ENCODE data around the gene EYA4. TPM values are rescaled to one million over a fixed set of nuclear protein-coding genes. Genes with fewer than 3 reads are reported as not detected.

EYA4 gene
- total and polyA plus RNA-seq, 2 donors (not counting 1 experiment from before 2014, with no cell fraction given), result 4.6 to 38.0 TPM

DNA sequence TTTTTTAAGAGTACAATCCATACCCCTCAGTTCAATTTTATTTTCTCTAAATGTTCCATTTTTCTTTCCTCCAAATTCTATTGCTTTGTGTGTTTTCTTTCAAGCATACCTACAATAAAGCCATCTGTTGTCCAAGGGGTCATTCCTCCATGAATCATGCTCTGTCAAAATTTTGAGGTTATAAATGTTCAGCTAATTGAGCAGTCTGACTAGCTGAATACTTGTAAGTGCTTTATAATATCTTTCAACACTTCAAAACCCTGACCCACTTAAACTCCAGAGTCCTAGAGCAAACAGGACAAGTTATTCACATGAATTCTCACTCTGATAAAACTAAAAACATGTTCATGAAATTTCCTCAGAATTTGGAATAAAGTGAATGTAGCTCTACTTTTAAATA, 33.4 kb upstream of the EYA4 start:
- H3K4me2 ChIP-seq (ENCODE audit: extremely low read depth, insufficient read depth, low read length), result no peak overlapping the region
- no peak overlapping the region for H3K27ac ChIP-seq (ENCODE audit: insufficient read depth, low read length)

DNA sequence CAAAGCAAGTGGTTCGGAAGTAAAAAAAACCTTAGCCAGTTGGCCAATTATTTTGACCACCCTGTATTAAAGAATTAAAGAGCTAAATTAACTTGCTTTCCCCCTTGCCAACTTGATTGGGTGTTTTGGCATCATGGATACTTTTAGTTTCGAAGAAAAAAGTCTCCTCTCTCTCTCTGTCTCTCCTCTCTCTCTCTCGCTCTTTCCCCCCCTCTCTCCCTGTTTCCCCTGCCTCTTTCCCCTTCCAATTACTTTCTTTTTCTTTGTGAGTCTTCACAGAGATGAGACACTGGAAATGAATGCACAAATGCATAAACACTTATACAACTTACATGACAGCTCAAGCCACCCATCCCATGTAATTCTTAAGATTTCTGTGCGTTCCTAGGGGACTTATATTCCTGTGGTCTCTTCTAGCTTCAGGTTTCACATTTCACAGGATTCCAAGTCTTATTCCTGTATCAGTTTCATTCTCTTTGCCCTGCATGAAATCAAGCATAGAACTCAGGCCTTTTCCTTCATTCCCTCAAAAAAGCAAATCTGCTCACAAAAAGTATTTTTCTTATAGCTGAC, 32.9 kb upstream of the EYA4 start:
- Histone ChIP-seq H3K4me2 (ENCODE audit: extremely low read depth, insufficient read depth, low read length) (peak overlapping the region; percentile 15), H2AFZ (ENCODE audit: low read length) (peak overlapping the region; percentile 33), H3K9me3 (ENCODE audit: control insufficient read depth, insufficient read depth, low read depth, low read length) (no peaks in the 10 kb centered on the region), H3K4me1 (ENCODE audit: control insufficient read depth, extremely low read depth, insufficient read depth, low read length) (no peaks in the 10 kb centered on the region), H3K79me2 (ENCODE audit: control insufficient read depth, insufficient read depth, low read length) (no peaks in the 10 kb centered on the region), H4K20me1 (ENCODE audit: control insufficient read depth, extremely low read depth, insufficient read depth, low read length) (no peaks in the 10 kb centered on the region), H3K4me3 (replicated peaks in 1 of 4; ENCODE audit: control extremely low read depth in 1 of 4, insufficient read depth in 1 of 4, low read depth in 3 of 4, low read length in 4 of 4) (no peak overlapping the region), H3K36me3 (ENCODE audit: control insufficient read depth, insufficient read depth, low read length) (no peaks in the 10 kb centered on the region), H3K27me3 (ENCODE audit: control insufficient read depth, insufficient read depth, low read length) (no peaks in the 10 kb centered on the region), H3K9ac (ENCODE audit: insufficient read depth, low read length) (no peak overlapping the region), H3K27ac (ENCODE audit: insufficient read depth, low read length) (no peak overlapping the region)
- DNase-seq (ENCODE audit: low read depth in 2 of 2), result peak; percentile 30 to 49
- TF ChIP-seq EZH2 (IDR thresholded peaks at IDR 0.05; ENCODE audit: low read length, missing control alignments), result no peak
- TF ChIP-seq, protein P1, sequence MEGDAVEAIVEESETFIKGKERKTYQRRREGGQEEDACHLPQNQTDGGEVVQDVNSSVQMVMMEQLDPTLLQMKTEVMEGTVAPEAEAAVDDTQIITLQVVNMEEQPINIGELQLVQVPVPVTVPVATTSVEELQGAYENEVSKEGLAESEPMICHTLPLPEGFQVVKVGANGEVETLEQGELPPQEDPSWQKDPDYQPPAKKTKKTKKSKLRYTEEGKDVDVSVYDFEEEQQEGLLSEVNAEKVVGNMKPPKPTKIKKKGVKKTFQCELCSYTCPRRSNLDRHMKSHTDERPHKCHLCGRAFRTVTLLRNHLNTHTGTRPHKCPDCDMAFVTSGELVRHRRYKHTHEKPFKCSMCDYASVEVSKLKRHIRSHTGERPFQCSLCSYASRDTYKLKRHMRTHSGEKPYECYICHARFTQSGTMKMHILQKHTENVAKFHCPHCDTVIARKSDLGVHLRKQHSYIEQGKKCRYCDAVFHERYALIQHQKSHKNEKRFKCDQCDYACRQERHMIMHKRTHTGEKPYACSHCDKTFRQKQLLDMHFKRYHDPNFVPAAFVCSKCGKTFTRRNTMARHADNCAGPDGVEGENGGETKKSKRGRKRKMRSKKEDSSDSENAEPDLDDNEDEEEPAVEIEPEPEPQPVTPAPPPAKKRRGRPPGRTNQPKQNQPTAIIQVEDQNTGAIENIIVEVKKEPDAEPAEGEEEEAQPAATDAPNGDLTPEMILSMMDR (conservative IDR thresholded peaks at IDR 0.05 in 1 of 2, IDR thresholded peaks at IDR 0.05 in 1 of 2; ENCODE audit: low read depth in 1 of 2, low read length in 2 of 2), result no peak

More for the DNA sequence above, 33.4 kb upstream of the EYA4 start:
- no peaks in the 10 kb centered on the region for H3K79me2 ChIP-seq (ENCODE audit: control insufficient read depth, insufficient read depth, low read length)
- H3K4me1 ChIP-seq (ENCODE audit: control insufficient read depth, extremely low read depth, insufficient read depth, low read length), result no peaks in the 10 kb centered on the region
- H3K36me3 ChIP-seq (ENCODE audit: control insufficient read depth, insufficient read depth, low read length), result no peaks in the 10 kb centered on the region
- DNase-seq (ENCODE audit: low read depth in 2 of 2), result no peak
- no peak overlapping the region for H2AFZ ChIP-seq (ENCODE audit: low read length)
- H3K27me3 ChIP-seq (ENCODE audit: control insufficient read depth, insufficient read depth, low read length), result no peaks in the 10 kb centered on the region
- H3K9ac ChIP-seq (ENCODE audit: insufficient read depth, low read length), result no peak overlapping the region
- TF ChIP-seq EZH2 (IDR thresholded peaks at IDR 0.05; ENCODE audit: low read length, missing control alignments), result no peak
- TF ChIP-seq, protein P1 (conservative IDR thresholded peaks at IDR 0.05 in 1 of 2, IDR thresholded peaks at IDR 0.05 in 1 of 2; ENCODE audit: low read depth in 1 of 2, low read length in 2 of 2), result no peak
- H3K4me3 ChIP-seq (replicated peaks in 1 of 4; ENCODE audit: control extremely low read depth in 1 of 4, insufficient read depth in 1 of 4, low read depth in 3 of 4, low read length in 4 of 4), result no peak overlapping the region
- no peaks in the 10 kb centered on the region for H3K9me3 ChIP-seq (ENCODE audit: control insufficient read depth, insufficient read depth, low read depth, low read length)
- no peaks in the 10 kb centered on the region for H4K20me1 ChIP-seq (ENCODE audit: control insufficient read depth, extremely low read depth, insufficient read depth, low read length)

DNA sequence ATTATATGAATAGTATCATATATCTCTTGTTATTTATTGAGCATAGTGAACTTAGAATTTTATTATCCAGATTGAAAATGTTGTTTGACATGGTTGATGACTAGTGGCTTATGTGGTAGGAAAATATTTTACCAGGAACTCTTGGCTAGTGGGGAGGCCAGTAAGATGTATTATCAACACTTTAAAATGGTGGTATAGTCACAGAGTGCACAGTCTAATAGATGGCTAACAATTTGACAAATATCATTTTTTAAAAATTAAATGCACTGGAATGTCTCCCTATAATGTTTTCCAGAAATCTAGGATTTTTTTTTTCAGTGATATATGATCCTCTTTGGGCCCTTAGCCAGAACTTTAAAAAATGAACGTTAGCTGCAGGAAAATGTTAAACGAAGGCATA, 26.9 kb upstream of the EYA4 start:
- H3K4me2 ChIP-seq (ENCODE audit: extremely low read depth, insufficient read depth, low read length), result no peak overlapping the region
- no peaks in the 10 kb centered on the region for H3K36me3 ChIP-seq (ENCODE audit: control insufficient read depth, insufficient read depth, low read length)
- peak in 1 of 2 donors; percentile 28 for DNase-seq (ENCODE audit: low read depth in 2 of 2)
- H2AFZ ChIP-seq (ENCODE audit: low read length), result no peak overlapping the region
- no peaks in the 10 kb centered on the region for H3K27me3 ChIP-seq (ENCODE audit: control insufficient read depth, insufficient read depth, low read length)
- no peak overlapping the region for H3K9ac ChIP-seq (ENCODE audit: insufficient read depth, low read length)
- no peaks in the 10 kb centered on the region for H3K79me2 ChIP-seq (ENCODE audit: control insufficient read depth, insufficient read depth, low read length)
- H3K9me3 ChIP-seq (ENCODE audit: control insufficient read depth, insufficient read depth, low read depth, low read length), result no peaks in the 10 kb centered on the region
- H4K20me1 ChIP-seq (ENCODE audit: control insufficient read depth, extremely low read depth, insufficient read depth, low read length), result no peaks in the 10 kb centered on the region
- TF ChIP-seq EZH2 (IDR thresholded peaks at IDR 0.05; ENCODE audit: low read length, missing control alignments), result no peak
- TF ChIP-seq, protein P1 (conservative IDR thresholded peaks at IDR 0.05 in 1 of 2, IDR thresholded peaks at IDR 0.05 in 1 of 2; ENCODE audit: low read depth in 1 of 2, low read length in 2 of 2), result no peak
- no peak overlapping the region for H3K4me3 ChIP-seq (replicated peaks in 1 of 4; ENCODE audit: control extremely low read depth in 1 of 4, insufficient read depth in 1 of 4, low read depth in 3 of 4, low read length in 4 of 4)
- H3K4me1 ChIP-seq (ENCODE audit: control insufficient read depth, extremely low read depth, insufficient read depth, low read length), result no peaks in the 10 kb centered on the region
- H3K27ac ChIP-seq (ENCODE audit: insufficient read depth, low read length), result no peak overlapping the region
